ENCODE measurements around the gene SLC9A5. TPM values are rescaled to one million over a fixed set of nuclear protein-coding genes. Genes with fewer than 3 reads are reported as not detected.
A peak's percentile ranks its signal among the peaks of the same experiment; 100 is the strongest.

Gene SLC9A5
- total and polyA plus RNA-seq, 2 donors, result 0.29 to 0.32 TPM

- H3K36me3 ChIP-seq (ENCODE audit: insufficient read depth), result no peaks in the 10 kb centered on the region
- no peak overlapping the region for H3K27ac ChIP-seq (ENCODE audit: low read depth)
- no peak overlapping the region for H3K4me3 ChIP-seq (ENCODE audit: low read depth, low read length)
- H3K4me1 ChIP-seq (ENCODE audit: insufficient read depth), result no peaks in the 10 kb centered on the region
- WGBS, result 93% methylated on average over 11 of the region's 11 CpGs
- no peak for DNase-seq (ENCODE audit: extremely low spot score)
These were observed 40.5 kb upstream of the SLC9A5 start for GRCh38 chr16:67208154-67208896.

DNA sequence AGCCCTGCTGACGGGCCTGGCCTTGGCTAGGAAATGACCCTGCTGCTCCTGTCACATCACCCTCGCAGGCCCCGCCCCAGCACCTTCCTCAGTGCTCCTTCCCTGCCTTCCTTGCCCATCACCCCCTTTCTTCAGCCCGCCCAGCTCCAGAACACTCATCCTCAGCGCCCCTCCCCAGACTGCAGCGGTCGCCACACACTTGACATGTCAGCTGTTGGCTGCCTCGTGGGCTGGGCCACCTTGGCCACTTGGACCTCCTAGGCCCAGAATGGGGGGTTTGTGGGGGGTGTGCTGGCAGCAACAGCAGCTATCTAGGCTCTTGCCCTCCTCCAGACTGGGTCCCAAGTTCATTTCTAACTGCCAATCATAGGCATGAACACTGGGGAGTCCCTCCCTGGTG lies 39.2 kb upstream of the SLC9A5 start:
- Histone ChIP-seq H3K4me3 (ENCODE audit: low read depth, low read length) (no peak overlapping the region), H3K27ac (ENCODE audit: low read depth) (no peak overlapping the region), H3K4me1 (ENCODE audit: insufficient read depth) (no peaks in the 10 kb centered on the region), H3K36me3 (ENCODE audit: insufficient read depth) (no peaks in the 10 kb centered on the region)
- DNase-seq (ENCODE audit: extremely low spot score), result no peak
- WGBS, result 92% methylated on average over 8 of the region's 8 CpGs

DNA sequence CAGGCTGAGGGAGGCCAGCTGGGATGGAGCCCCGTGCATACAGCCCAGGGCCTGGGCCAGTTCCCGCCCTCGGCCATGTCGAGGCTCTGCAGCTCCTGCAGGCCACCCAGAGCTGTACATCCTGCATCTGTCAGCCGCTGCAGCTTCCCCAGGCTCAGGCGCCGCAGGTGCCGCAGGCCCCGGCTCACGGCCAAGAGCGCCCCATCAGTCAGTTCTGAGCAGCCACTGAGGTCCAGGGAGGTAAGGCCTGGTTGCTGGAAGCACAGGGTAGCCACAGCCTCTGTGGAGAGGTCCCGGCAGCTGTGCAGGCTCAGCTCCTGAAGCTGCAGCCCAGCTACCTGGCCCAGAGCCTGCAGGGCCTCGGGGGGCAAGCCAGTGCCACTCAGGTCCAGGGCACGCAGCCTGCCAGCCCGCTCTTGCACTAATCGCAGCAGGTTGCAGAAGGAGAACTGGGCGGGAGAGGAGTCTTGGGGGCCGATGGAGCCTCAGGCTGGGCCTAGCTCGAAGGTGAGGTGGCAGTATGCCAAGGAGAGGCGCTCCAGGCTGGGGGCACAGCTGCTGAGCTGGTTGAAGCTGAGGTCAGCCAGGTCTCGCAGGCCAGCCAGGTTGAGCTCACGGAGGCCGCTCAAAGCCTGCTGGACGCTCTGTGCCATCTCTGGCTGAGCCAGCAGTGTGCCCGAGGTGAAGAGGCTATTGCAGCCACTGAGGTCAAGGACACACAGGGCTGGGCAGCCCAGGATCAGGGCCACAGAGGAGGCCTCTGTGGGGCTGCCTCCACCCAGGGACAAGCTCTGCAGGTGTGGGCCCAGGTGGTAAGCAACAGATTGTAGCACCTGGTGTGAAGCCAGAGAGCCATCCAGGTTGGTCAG lies 38.5 kb upstream of the SLC9A5 start:
- WGBS, result 85% methylated on average over 25 of the region's 25 CpGs
- no peaks in the 10 kb centered on the region for H3K36me3 ChIP-seq (ENCODE audit: insufficient read depth)
- no peak for DNase-seq (ENCODE audit: extremely low spot score)
- no peak overlapping the region for H3K4me3 ChIP-seq (ENCODE audit: low read depth, low read length)
- H3K4me1 ChIP-seq (ENCODE audit: insufficient read depth), result no peaks in the 10 kb centered on the region
- H3K27ac ChIP-seq (ENCODE audit: low read depth), result no peak overlapping the region

DNA sequence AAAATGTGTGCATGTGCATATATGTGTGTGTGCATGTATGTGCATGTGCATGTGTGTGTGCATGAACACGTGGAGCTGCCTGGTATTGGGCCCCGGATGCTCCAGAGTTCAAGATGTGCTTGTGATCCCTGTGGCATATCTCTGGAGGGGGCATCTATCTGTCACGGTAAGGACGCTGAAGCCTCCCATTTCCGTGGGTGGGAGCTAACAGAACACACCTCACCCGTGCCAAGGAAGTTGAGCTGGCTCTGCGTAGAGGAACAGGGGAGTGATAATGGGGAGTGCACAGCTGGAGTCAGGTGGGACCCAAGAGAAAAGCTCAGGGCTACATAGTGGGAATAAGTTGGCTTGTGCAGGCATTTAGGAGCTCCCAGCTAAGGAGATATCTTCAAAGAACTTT lies 37.1 kb upstream of the SLC9A5 start:
- Histone ChIP-seq H3K4me3 (ENCODE audit: low read depth, low read length) (no peak overlapping the region), H3K4me1 (ENCODE audit: insufficient read depth) (no peaks in the 10 kb centered on the region), H3K36me3 (ENCODE audit: insufficient read depth) (no peaks in the 10 kb centered on the region), H3K27ac (ENCODE audit: low read depth) (no peak overlapping the region)
- WGBS, result 83% methylated on average over 7 of the region's 7 CpGs
- no peak for DNase-seq (ENCODE audit: extremely low spot score)

- H3K4me1 ChIP-seq (ENCODE audit: insufficient read depth), result no peaks in the 10 kb centered on the region
- H3K36me3 ChIP-seq (ENCODE audit: insufficient read depth), result no peaks in the 10 kb centered on the region
- DNase-seq (ENCODE audit: extremely low spot score), result no peak
These were observed 36.0 kb upstream of the SLC9A5 start for GRCh38 chr16:67212766-67213165.

DNA sequence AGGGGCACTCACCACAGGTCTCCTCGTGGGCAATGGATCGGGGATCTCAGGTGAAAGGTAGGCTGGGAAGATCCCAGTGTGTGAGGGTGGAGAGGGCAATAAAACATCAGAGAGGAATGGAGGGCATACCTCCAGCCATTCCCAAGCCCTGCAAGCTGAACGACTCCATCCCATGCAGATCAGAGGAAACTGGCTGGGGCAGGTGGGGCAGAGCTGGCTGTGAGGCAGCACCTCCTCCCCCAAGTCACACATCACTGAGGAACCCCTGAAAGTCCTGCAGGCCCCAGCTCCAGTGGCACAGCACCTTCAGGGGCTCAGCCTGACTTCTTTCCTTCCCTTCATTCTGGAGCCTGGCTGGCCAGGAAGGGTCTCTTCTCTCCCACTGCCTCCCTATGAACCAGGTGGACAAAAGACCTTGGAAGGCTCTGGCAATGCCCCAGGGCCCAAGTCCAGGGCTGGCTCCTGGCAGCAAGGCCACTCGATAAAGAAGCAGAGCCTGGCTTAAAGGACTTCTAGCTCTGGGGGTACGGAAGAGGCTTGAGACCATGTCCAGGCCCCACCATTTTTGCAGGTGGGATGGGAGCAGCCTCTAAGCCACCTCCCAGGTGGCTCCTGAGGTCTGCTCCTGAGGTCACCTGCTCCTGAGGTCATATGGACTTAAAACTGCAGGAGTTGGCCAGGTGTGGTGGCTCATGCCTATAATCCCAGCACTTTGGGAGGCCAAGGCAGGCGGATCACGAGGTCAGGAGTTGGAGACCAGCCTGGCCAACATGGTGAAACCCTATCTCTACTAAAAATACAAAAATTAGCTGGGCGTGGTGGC lies 35.4 kb upstream of the SLC9A5 start:
- 78% methylated on average over 8 of the region's 8 CpGs for WGBS
- no peak overlapping the region for H3K4me3 ChIP-seq (ENCODE audit: low read depth, low read length)
- H3K27ac ChIP-seq (ENCODE audit: low read depth), result no peak overlapping the region
- no peak for DNase-seq (ENCODE audit: extremely low spot score)
- no peaks in the 10 kb centered on the region for H3K36me3 ChIP-seq (ENCODE audit: insufficient read depth)
- H3K4me1 ChIP-seq (ENCODE audit: insufficient read depth), result no peaks in the 10 kb centered on the region

More at GRCh38 chr16:67212766-67213165, 36.0 kb upstream of the SLC9A5 start:
- H3K27ac ChIP-seq (ENCODE audit: low read depth), result no peak overlapping the region
- no peak overlapping the region for H3K4me3 ChIP-seq (ENCODE audit: low read depth, low read length)

DNA sequence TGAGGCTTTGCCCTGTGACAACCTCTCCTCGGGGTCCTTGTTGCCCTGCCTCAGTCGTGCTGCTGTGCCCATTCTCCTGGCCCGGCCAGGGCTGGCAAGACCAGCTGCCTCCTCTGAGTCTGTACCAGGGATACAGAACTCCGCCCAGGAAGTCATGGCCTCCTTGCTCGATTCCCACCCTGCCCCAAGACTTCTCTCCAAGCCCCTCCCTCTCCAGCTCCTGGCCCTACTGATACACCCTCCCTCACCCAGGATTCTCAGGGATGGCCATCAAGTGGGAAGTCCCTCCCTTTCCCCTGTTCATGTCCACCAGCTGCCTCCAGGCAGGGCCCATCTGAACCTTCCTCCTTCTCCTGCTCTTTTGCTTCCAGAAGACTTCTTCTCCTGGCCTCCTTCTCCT lies 33.1 kb upstream of the SLC9A5 start:
- 69% methylated on average over 5 of the region's 5 CpGs for WGBS

DNA sequence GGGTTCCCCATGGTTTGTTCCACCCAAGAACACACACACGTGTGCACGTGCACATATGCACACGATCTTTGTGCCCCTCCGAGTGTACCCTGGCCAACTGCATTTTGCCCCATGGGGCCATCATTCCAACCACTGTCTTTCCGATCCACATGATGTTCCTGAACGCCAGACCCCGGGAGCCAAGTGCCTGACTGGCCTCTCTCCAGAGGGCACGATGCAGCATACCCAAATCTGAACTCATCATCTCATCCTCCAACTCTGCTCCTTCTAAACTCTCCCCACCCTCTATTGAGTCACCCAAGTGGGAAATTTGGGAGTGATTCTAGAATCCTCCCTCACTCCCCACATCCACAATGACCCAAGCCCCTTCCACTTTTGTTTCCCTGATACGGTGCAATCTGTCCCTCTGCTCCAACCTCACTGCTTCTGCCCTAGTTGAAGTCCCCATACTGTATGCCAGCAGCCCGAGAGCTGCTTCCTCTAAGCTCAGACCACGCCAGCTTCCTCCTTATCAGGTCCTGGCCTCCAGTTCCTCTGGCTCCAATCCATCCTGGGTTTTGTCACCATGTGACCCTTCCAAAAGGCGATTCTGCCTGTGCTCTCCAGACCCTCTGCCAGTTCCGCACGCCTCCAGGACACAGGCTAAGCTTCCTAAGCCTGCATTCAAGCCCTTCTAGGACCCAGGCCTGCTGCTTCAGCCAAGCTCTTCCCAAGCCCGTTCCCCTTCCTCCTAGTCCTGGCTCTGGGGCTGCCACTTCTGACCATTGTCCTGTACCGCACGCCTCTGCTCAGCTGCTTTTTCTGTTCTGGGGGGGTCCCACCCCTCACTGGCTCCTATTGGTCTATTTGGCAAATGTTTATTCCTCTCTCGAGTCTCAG lies 31.9 kb upstream of the SLC9A5 start:
- Histone ChIP-seq H3K27ac (ENCODE audit: low read depth) (no peak overlapping the region), H3K4me3 (ENCODE audit: low read depth, low read length) (no peak overlapping the region), H3K36me3 (ENCODE audit: insufficient read depth) (no peaks in the 10 kb centered on the region), H3K4me1 (ENCODE audit: insufficient read depth) (no peaks in the 10 kb centered on the region)
- no peak for DNase-seq (ENCODE audit: extremely low spot score)
- 66% methylated on average over 18 of the region's 18 CpGs for WGBS

More for the DNA sequence above, 33.1 kb upstream of the SLC9A5 start:
- DNase-seq (ENCODE audit: extremely low spot score), result no peak
- Histone ChIP-seq H3K36me3 (ENCODE audit: insufficient read depth) (no peaks in the 10 kb centered on the region), H3K4me1 (ENCODE audit: insufficient read depth) (no peaks in the 10 kb centered on the region), H3K4me3 (ENCODE audit: low read depth, low read length) (no peak overlapping the region), H3K27ac (ENCODE audit: low read depth) (no peak overlapping the region)

- H3K27ac ChIP-seq (ENCODE audit: low read depth), result no peak overlapping the region
- H3K4me3 ChIP-seq (ENCODE audit: low read depth, low read length), result no peak overlapping the region
- no peaks in the 10 kb centered on the region for H3K36me3 ChIP-seq (ENCODE audit: insufficient read depth)
- WGBS, result 43% methylated on average over 3 of the region's 3 CpGs
- no peaks in the 10 kb centered on the region for H3K4me1 ChIP-seq (ENCODE audit: insufficient read depth)
- no peak for DNase-seq (ENCODE audit: extremely low spot score)
These were observed 24.8 kb upstream of the SLC9A5 start for GRCh38 chr16:67223992-67224391.

- Histone ChIP-seq H3K4me3 (ENCODE audit: low read depth, low read length) (peak overlapping the region; percentile 73), H3K36me3 (ENCODE audit: insufficient read depth) (no peaks in the 10 kb centered on the region), H3K4me1 (ENCODE audit: insufficient read depth) (no peaks in the 10 kb centered on the region), H3K27ac (ENCODE audit: low read depth) (peak overlapping the region; percentile 73)
- 6% methylated on average over 12 of the region's 12 CpGs for WGBS
- no peak for DNase-seq (ENCODE audit: extremely low spot score)
These were observed 22.4 kb upstream of the SLC9A5 start for GRCh38 chr16:67226295-67226803.

DNA sequence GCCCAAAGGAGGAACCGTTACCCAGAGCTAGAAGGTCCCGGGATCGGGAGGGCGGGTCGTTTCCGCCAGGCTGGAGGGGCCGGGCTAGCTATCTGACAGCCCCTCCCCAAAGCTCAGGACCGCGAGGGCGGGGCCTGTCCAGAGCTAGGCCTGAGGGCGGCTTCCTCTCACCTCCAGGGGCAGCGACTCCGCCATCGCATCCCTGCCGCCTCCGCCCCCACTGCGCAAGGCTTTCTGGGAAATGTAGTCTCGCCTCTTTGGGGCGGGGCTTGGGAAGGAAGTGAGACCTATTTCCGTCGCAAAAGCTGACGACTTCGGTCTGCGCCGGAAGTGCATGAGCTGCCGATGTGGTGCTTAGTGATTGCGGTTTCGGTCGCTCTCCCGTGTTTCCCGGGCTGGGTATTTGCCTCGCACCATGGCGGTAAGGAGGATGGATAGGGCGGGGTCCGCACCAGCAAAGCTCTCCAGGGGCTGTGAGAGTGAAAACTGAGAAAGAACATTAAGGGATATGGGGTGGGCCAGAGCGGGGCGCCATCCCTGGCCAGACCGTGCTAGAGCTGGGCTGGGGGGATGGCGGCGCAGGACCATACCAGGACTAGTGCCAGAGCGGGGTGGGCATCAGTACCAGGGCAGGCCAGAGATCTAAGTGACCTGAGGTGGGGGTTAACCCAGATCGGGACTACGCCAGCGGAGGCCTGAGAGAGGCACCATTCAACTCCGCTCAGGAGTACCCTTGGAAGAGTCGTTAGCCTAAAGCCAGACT lies 21.8 kb upstream of the SLC9A5 start, which contains the start of gene TMEM208:
Gene TMEM208, plus strand, starts transcription at position 327 of the 763 bp plus-strand sequence. Its CDS starts 89 bp downstream, at position 416.
- peak; percentile 97 for DNase-seq (ENCODE audit: extremely low spot score)
- H3K4me1 ChIP-seq (ENCODE audit: insufficient read depth), result no peaks in the 10 kb centered on the region
- H3K36me3 ChIP-seq (ENCODE audit: insufficient read depth), result no peaks in the 10 kb centered on the region
- H3K27ac ChIP-seq (ENCODE audit: low read depth), result peak within 1 kb of the TSS; percentile 73
- peak within 1 kb of the TSS; percentile 73 for H3K4me3 ChIP-seq (ENCODE audit: low read depth, low read length)
- WGBS, result under 1% methylated on average over 46 of the region's 46 CpGs

DNA sequence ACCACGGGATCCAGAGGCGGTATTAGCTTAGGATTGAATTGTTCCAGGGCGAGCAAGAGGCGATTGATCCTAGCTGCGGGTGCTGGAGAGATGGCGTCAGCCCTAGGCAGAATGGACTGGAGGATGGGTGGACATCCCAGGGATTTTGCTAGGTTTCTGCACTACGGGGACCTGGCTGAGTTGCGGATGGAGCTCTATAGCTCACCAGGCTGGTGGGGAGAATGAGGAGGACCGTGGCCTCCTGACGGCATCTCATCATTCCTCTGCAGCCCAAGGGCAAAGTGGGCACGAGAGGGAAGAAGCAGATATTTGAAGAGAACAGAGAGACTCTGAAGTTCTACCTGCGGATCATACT lies 21.2 kb upstream of the SLC9A5 start:
- H3K36me3 ChIP-seq (ENCODE audit: insufficient read depth), result no peaks in the 10 kb centered on the region
- H3K4me3 ChIP-seq (ENCODE audit: low read depth, low read length), result peak overlapping the region; percentile 73
- 13% methylated on average over 12 of the region's 12 CpGs for WGBS
- H3K4me1 ChIP-seq (ENCODE audit: insufficient read depth), result no peaks in the 10 kb centered on the region
- no peak for DNase-seq (ENCODE audit: extremely low spot score)
- H3K27ac ChIP-seq (ENCODE audit: low read depth), result no peak overlapping the region

All from urinary bladder (tissue), 4 donors.